Fibroblast of the conjunctiva (primary cell): ENCODE measurements around the gene BAG3.
"Not testable (repeated sequence)": the region's sequence is repeated elsewhere in the genome, so short reads cannot be mapped to it uniquely, and the experiment has no call there.

Experiments
- DNase-seq: peaks from one replicate; pipeline ENCODE4 v3.0.0-alpha.2; 2010; ENCODE audit warnings: low read depth

Gene BAG3

GRCh38 chr10:119640875-119641526 is 10.2 kb upstream of the BAG3 start:
- no peak for DNase-seq

GRCh38 chr10:119642556-119643111 is 8.5 kb upstream of the BAG3 start:
- no peak for DNase-seq

- no peak for DNase-seq
These were observed 7.6 kb upstream of the BAG3 start for GRCh38 chr10:119643306-119644204.

GRCh38 chr10:119644205-119644814 is 6.9 kb upstream of the BAG3 start:
- no peak for DNase-seq

- DNase-seq = no peak
These were observed 6.2 kb upstream of the BAG3 start for GRCh38 chr10:119644994-119645393.

GRCh38 chr10:119650062-119650461 is 1.1 kb upstream of the BAG3 start:
- DNase-seq = no peak

- DNase-seq = no peak
These were observed 557 bp downstream of the BAG3 start for GRCh38 chr10:119651514-119652360.

- DNase-seq = peak; percentile 63
These were observed 1.2 kb downstream of the BAG3 start for GRCh38 chr10:119652361-119652730.

- no peak for DNase-seq
These were observed 2.0 kb downstream of the BAG3 start for GRCh38 chr10:119653209-119653608.

GRCh38 chr10:119653916-119654315 is 2.7 kb downstream of the BAG3 start:
- DNase-seq = no peak

- DNase-seq = no peak
These were observed 3.4 kb downstream of the BAG3 start for GRCh38 chr10:119654540-119654939.

- DNase-seq = peak; percentile 44
These were observed 4.4 kb downstream of the BAG3 start for GRCh38 chr10:119655566-119656001.

- no peak for DNase-seq
These were observed 5.6 kb downstream of the BAG3 start for GRCh38 chr10:119656760-119657159.

- no peak for DNase-seq
These were observed 6.5 kb downstream of the BAG3 start for GRCh38 chr10:119657725-119658124.

- peak; percentile 80 for DNase-seq
These were observed 7.1 kb downstream of the BAG3 start for GRCh38 chr10:119658274-119658673.

- no peak for DNase-seq
These were observed 8.8 kb downstream of the BAG3 start for GRCh38 chr10:119659951-119660350.

GRCh38 chr10:119662076-119662605 is 11.0 kb downstream of the BAG3 start:
- not testable (repeated sequence) for DNase-seq

- no peak for DNase-seq
These were observed 12.9 kb downstream of the BAG3 start for GRCh38 chr10:119663866-119664698.

GRCh38 chr10:119665901-119666708 is 14.9 kb downstream of the BAG3 start:
- no peak for DNase-seq

- no peak for DNase-seq
These were observed 15.5 kb downstream of the BAG3 start for GRCh38 chr10:119666709-119667004.
